Tibial artery (tissue), 4 donors: Measurements from ENCODE around the gene DIAPH3.

Experiments
- DNase-seq, 2 donors: peaks; one replicate each; pipeline ENCODE4 v3.0.0-alpha.2; 2019
- H3K27ac ChIP-seq, 2 donors: fragments of 200-600 bp; sonication (generic) in 1 of 2; 1 replicate in 1 of 2; 2 replicates in 1 of 2; pipeline ENCODE4 v1.5.1; 2018 to 2019; ENCODE audit warnings: mild to moderate bottlenecking in 1 of 2
- H3K27me3 ChIP-seq, 2 donors: fragments of 200-600 bp; sonication (generic) in 1 of 2; one replicate each; pipeline versions ENCODE4 v1.5.1 to v1.6.0; 2016 to 2019
- H3K36me3 ChIP-seq, 3 donors: fragments of 200-600 bp; sonication (generic) in 2 of 3; one replicate each; pipeline ENCODE4 v1.5.1; 2016 to 2019; ENCODE audit warnings: mild to moderate bottlenecking in 2 of 3
- H3K4me1 ChIP-seq, 4 donors: fragments of 200-600 bp; sonication (generic) in 2 of 4; 1 replicate in 3 of 4; 2 replicates in 1 of 4; pipeline ENCODE4 v1.5.1; 2016 to 2019
- H3K4me3 ChIP-seq, 2 donors: fragments of 200-600 bp; sonication (generic) in 1 of 2; 1 replicate in 1 of 2; 2 replicates in 1 of 2; pipeline ENCODE4 v1.5.1; 2018 to 2019; ENCODE audit warnings: mild to moderate bottlenecking in 2 of 2
- H3K9me3 ChIP-seq, 3 donors: fragments of 200-600 bp; sonication (generic) in 1 of 3; one replicate each; pipeline ENCODE4 v1.5.1; 2016 to 2019
- CTCF ChIP-seq, 2 experiments: fragments of 200-600 bp in 1 of 2; fragments of 450-650 bp in 1 of 2; IDR thresholded peaks; one replicate each; pipeline ENCODE4 v1.5.1; 2017 to 2019; ENCODE audit warnings: antibody characterized with exemption in 2 of 2, mild to moderate bottlenecking in 1 of 2, moderate library complexity in 1 of 2
- intact Hi-C: fragments of 100-400 bp; cut with DNase I; formaldehyde crosslinking; loops from one replicate; pipeline ENCODE4 v1.15.0; 2023; ENCODE audit warnings: low total_unique reads

Gene DIAPH3

DNA sequence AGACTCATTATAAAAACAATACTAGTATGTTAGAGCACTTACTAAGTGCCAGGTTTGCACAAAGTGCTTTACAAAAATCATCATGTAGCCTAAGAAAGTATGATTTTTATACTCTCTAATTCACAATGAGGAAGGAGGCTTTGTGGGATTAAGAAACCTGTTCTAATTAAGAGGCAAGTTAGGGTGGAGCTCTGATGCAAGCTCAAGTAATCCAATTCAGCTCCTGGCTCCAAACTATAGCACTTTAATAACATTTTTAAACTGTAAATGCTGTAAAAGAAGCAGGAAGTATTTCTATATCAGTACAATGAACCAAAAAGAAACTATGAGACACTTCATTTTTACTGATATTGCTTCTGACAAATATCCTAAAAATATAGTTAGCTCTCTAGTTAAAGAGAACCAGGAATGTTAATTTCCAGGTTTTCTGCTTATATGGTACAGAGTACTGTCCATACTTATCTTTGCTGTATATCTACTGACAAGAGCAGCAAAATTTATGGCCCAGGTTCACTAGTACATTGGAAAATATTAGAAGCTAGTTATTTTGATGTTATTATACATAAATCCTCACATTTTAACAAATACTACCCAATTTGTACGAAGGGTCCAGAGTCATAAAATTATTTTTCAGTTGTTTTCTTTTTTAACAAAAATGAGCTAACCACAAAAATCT lies 482.0 kb downstream of the DIAPH3 start:
- no peaks in the 10 kb centered on the region for H3K27me3 ChIP-seq
- no peak for TF ChIP-seq CTCF (IDR thresholded peaks at IDR 0.05)
- H3K4me1 ChIP-seq = peaks cover 0 to 2% (median 0%) of the 10 kb centered on the region in 4 donors
- H3K36me3 ChIP-seq = no peaks in the 10 kb centered on the region
- H3K27ac ChIP-seq = no peak overlapping the region
- DNase-seq = no peak
- H3K9me3 ChIP-seq = no peaks in the 10 kb centered on the region
- intact Hi-C loops = no loop called here
- H3K4me3 ChIP-seq = no peak overlapping the region

DNA sequence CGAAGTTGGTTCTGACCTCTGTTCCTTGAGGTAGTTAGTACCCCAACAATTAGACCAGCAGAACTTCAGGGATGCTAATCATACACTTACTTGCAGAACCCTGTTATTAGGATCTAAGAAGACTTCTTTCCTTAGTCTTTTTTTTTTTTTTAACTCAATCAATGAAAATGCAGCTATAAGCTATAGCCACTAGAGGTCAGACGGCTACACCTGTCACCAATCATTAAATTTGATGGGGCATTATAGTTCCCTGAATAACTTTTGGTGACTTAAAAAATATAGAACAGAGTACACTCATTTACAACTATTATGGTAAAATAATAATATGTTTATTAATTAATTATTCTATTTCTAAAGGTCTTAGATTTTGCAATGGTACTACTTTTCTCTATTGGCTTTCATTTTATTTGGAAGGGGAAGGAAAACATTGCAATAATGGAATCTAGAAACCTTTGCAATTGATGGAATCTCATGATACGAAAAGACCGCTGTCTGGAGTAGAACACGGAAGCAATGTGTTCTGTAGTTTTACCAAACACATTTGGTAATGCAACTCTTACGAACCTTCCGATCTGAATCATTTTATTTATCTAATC lies 483.2 kb downstream of the DIAPH3 start:
- no peaks in the 10 kb centered on the region for H3K9me3 ChIP-seq
- peaks cover 0 to 2% (median 0%) of the 10 kb centered on the region in 4 donors for H3K4me1 ChIP-seq
- no peaks in the 10 kb centered on the region for H3K27me3 ChIP-seq
- no peak overlapping the region for H3K4me3 ChIP-seq
- H3K27ac ChIP-seq = no peak overlapping the region
- no peak for DNase-seq
- no peaks in the 10 kb centered on the region for H3K36me3 ChIP-seq
- intact Hi-C loops = no loop called here
- TF ChIP-seq CTCF (IDR thresholded peaks at IDR 0.05) = peak; percentile 45 to 51

DNA sequence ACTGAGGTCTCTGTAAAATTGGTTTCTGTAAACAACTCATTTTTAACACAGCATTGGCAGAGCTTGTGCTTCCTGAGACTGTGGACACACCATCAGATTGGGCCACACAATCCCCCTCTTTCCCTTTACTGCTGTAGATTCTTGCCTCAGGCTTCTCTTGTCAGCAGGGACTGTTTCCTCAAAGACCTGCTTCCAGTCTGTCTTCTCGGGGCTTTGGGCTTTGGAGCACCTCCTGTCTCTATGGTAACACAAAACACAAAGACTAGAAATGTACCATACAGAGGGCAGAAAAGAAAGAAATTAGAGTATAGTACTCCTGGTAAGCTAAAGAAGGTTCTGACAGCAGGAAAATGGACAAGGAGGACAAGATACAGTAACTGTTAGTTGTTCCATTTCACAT lies 484.5 kb downstream of the DIAPH3 start:
- intact Hi-C loops = loop anchor here (5.0 kb wide), 1 partner anchor 223 kb away; no protein-coding TSS in a partner anchor
- TF ChIP-seq CTCF (IDR thresholded peaks at IDR 0.05) = no peak

DNA sequence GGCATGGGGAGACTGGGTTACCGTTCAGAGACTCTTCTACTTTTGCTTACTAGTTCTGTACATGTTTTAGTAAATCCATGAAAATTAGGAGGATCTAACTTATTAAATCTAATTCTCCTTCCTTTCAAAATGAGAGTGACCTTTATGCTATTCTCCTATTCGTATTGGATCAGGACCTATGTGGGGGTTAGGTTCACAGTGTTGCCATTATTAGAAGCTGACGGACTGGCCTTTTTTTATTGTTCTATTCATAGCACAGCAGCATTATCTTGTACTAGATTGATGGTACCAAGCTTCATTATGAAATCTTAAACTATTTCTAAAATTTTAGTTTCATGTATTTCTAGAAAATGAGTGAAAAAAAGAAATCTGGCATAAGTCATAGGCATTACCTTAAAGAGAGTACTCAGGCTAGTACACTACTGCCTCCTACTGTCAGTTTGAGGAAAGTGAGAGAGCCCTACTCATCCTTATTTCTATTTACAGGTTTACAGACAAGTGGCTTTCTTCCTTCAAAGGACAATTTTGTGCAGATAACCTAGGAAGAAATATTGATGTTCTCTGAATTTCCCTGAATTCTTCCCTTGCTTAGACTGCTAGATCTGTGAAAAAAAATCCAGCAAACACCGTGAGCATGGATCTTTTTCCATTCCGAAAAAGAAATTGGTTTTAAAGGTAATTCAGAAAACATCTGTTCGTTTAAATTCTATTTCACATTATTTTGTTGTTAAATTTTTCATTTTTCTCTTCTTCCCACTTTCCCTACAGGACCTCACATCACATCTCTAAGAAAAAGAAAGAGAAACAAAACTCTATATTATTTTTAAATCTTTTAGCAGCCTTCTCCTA lies 485.5 kb downstream of the DIAPH3 start:
- H3K27ac ChIP-seq = no peak overlapping the region
- peak; percentile 46 to 52 for TF ChIP-seq CTCF (IDR thresholded peaks at IDR 0.05)
- no peak for DNase-seq

More for the DNA sequence above, 484.5 kb downstream of the DIAPH3 start:
- no peak overlapping the region for H3K4me3 ChIP-seq
- no peaks in the 10 kb centered on the region for H3K36me3 ChIP-seq
- H3K9me3 ChIP-seq = no peaks in the 10 kb centered on the region
- peaks cover 0 to 2% (median 0%) of the 10 kb centered on the region in 4 donors for H3K4me1 ChIP-seq
- H3K27me3 ChIP-seq = no peaks in the 10 kb centered on the region
- no peak for DNase-seq
- H3K27ac ChIP-seq = no peak overlapping the region

GRCh38 chr13:59677430-59677829 lies 486.3 kb downstream of the DIAPH3 start:
- intact Hi-C loops = loop anchor here (5.0 kb wide), 1 partner anchor 225 kb away; no protein-coding TSS in a partner anchor
- Histone ChIP-seq H3K27ac (no peak overlapping the region), H3K27me3 (no peaks in the 10 kb centered on the region), H3K4me3 (no peak overlapping the region), H3K9me3 (no peaks in the 10 kb centered on the region), H3K36me3 (no peaks in the 10 kb centered on the region), H3K4me1 (peaks cover 0 to 2% (median 0%) of the 10 kb centered on the region in 4 donors)
- DNase-seq = no peak
- no peak for TF ChIP-seq CTCF (IDR thresholded peaks at IDR 0.05)

More for the DNA sequence above, 485.5 kb downstream of the DIAPH3 start:
- H3K36me3 ChIP-seq = no peaks in the 10 kb centered on the region
- H3K9me3 ChIP-seq = no peaks in the 10 kb centered on the region
- intact Hi-C loops = loop anchor here (5.0 kb wide), 1 partner anchor 224 kb away; no protein-coding TSS in a partner anchor
- peaks cover 0 to 2% (median 0%) of the 10 kb centered on the region in 4 donors for H3K4me1 ChIP-seq
- no peaks in the 10 kb centered on the region for H3K27me3 ChIP-seq
- H3K4me3 ChIP-seq = no peak overlapping the region
